H1 (cell line): Measurements from ENCODE around the gene ODC1.

Experiments used
- EZH2 ChIP-seq: fragments of 200-600 bp; sonication (generic); IDR thresholded peaks from 2 replicates; pipeline ENCODE4 v1.7.1; 2012; ENCODE audit warnings: low read depth, mild to moderate bottlenecking, moderate library complexity, low read length, inconsistent platforms; ENCODE audit not compliant: severe bottlenecking
- RFX5 ChIP-seq: IDR thresholded peaks from 2 replicates; pipeline ENCODE4 v1.6.1; 2011; ENCODE audit warnings: low read depth, low read length, improper control_type of control experiment, borderline replicate concordance
- TF ChIP-seq, protein P1 (sequence below): IDR thresholded peaks from 2 replicates; pipeline ENCODE4 v1.6.1; 2011; ENCODE audit warnings: low read length, improper control_type of control experiment

DNA sequence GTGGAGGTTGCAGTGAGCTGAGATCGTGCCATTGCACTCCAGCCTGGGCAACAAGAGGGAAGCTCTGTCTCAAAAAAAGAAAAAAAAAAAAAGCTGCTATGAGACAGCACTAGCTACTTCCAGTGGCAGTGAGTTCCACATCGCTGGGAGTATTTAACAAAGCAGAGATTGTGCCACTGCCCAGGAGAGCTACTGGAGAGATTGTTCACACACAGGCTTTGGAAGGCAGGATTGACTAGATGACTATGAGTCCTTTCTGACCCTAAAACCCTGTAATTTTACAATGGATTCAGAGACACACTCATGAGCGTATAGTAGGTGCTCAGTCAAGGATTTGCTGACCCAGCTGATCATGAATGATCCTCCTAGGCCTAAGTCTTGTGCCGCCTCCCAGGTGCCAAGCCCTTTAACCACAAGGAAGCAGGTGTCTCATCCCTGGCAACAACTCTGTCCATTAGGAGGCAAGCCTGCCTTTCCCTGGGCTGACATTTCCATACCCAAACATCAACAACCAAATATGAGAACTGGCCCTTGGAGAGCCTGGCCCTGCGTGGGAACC is 45.0 kb upstream of the ODC1 start:
- TF ChIP-seq RFX5 (no peak), EZH2 (no peak)
- TF ChIP-seq, protein P1, sequence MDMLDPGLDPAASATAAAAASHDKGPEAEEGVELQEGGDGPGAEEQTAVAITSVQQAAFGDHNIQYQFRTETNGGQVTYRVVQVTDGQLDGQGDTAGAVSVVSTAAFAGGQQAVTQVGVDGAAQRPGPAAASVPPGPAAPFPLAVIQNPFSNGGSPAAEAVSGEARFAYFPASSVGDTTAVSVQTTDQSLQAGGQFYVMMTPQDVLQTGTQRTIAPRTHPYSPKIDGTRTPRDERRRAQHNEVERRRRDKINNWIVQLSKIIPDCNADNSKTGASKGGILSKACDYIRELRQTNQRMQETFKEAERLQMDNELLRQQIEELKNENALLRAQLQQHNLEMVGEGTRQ = no peak
